Kidney (tissue), 14 donors: Measurements from ENCODE around the gene DERL2. TPM values are rescaled to one million over a fixed set of nuclear protein-coding genes. Genes with fewer than 3 reads are reported as not detected.

Experiments used
- DNase-seq, 5 donors: peaks; one replicate each; pipeline ENCODE4 v3.0.0-alpha.2; 2013 to 2020
- FAIRE-seq: peaks from 2 replicates; lab custom pipeline; 2012; peaks lifted over from hg19 to GRCh38; lab: Jason Lieb, UNC
- H3K27ac ChIP-seq, 2 donors: one replicate each; pipeline ENCODE4 v1.7.0; 2013; ENCODE audit warnings: low read depth in 2 of 2, low read length in 2 of 2, inconsistent platforms in 1 of 2
- H3K27me3 ChIP-seq: one replicate; pipeline ENCODE4 v1.7.1; 2013; ENCODE audit warnings: low read length, inconsistent platforms; ENCODE audit not compliant: control insufficient read depth, insufficient read depth
- H3K36me3 ChIP-seq, 3 donors: one replicate each; pipeline versions ENCODE4 v1.7.0 to v1.7.1; 2013; ENCODE audit warnings: low read length in 3 of 3, control low read depth in 1 of 3, inconsistent platforms in 1 of 3; ENCODE audit not compliant: insufficient read depth in 3 of 3, control insufficient read depth in 2 of 3
- H3K4me1 ChIP-seq, 3 donors: one replicate each; pipeline versions ENCODE4 v1.7.0 to v1.7.1; 2013; ENCODE audit warnings: low read length in 3 of 3, inconsistent platforms in 1 of 3, low read depth in 1 of 3; ENCODE audit not compliant: control insufficient read depth in 2 of 3, insufficient read depth in 2 of 3
- H3K4me3 ChIP-seq, 3 donors: one replicate each; pipeline versions ENCODE4 v1.7.0 to v1.8.1; 2013; ENCODE audit warnings: low read length in 3 of 3, control low read depth in 1 of 3, inconsistent platforms in 1 of 3
- H3K9ac ChIP-seq, 3 donors: one replicate each; pipeline versions ENCODE4 v1.7.0 to v1.7.1; 2013; ENCODE audit warnings: low read length in 3 of 3, control low read depth in 1 of 3, inconsistent platforms in 1 of 3
- H3K9me3 ChIP-seq, 3 donors: one replicate each; pipeline versions ENCODE4 v1.7.0 to v1.7.1; 2013; ENCODE audit warnings: low read length in 3 of 3, control low read depth in 1 of 3, inconsistent platforms in 1 of 3; ENCODE audit not compliant: control insufficient read depth in 2 of 3, insufficient read depth in 1 of 3
- intact Hi-C: fragments of 100-400 bp; cut with DNase I; formaldehyde crosslinking; loops from one replicate; pipeline ENCODE4 v1.11.1; 2022
- polyA plus RNA-seq: library from polyadenylated mRNA; stranded (reverse); fragments of 350-450 nt; fragmentation: Illumina TruSeq; extraction: RNeasy Lipid Tissue Mini Kit (QIAGEN cat#74804); gene quantifications from one replicate; pipeline ENCODE4 v1.2.3, GENCODE V29; 2014; ENCODE audit warnings: low read depth, low replicate concordance; ENCODE audit not compliant: insufficient read depth
- total RNA-seq: library from RNA; stranded (reverse); fragmentation: NEBNext Ultra II Directional; extraction: Animal tissue kit (Norgen Biotek cat#: 25700); gene quantifications from one replicate; pipeline ENCODE4 v1.2.1, GENCODE V29; 2021
- TF ChIP-seq, protein P1 (sequence below): IDR thresholded peaks from 3 replicates; pipeline ENCODE4 v1.5.1; 2012; ENCODE audit warnings: mild to moderate bottlenecking, moderate library complexity, borderline replicate concordance; ENCODE audit not compliant: insufficient read depth; ENCODE audit errors: extremely low read depth
- donor health status: control.
- donor health status: control.
- donor health status: control.
- donor health status: control.
- donor health status: control.
- donor health status: DM: yes; HTN: yes; CAD: no.
- donor health status: Normal renal cell carcinoma (clear cell type).

Gene DERL2
- total and polyA plus RNA-seq, 2 donors from 2014 or later, result 71.5 to 96.0 TPM

DNA sequence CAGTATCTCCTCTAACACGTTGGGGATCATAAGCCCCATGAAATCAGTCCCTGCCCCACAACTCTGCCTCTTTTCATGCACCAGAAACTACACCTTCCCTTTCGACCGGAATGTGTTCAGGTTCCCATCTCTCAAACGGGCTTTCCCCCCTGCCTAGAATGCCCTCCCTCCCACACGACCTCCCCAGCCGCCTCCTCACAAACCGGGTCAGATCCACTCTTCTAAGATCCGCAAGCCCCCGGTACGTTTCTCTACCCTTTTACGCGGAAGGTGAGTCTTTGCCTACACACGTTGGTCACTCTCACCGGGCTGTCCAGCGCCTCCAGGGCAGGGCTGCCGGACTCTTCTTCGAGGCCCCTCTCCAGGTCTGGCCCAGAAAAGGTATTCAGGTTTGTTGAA lies 17.9 kb downstream of the DERL2 start:
- intact Hi-C loops, result no loop called here
- FAIRE-seq, result no peak
- no peak overlapping the region for H3K27ac ChIP-seq

DNA sequence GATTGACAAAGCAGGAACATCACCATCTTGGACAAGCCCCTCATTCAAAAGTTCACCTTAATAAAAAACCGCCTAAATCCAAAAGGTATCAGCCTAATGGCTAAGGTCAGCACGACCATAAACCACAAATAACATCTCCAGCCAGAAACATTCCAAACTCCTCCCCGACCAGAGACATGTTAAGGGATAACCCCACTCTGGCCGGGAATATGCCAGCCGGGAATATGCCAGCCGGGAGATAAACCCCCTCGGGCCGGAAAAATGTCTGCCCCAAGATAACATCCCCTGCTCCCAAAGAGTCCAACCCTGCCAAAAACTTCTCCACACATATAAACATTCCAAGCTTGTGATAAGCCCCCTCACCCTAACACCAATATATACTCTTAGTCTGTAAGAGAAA lies 18.6 kb downstream of the DERL2 start:
- peaks cover 0 to 8% (median 0%) of the 10 kb centered on the region in 3 donors for H3K4me1 ChIP-seq
- H3K36me3 ChIP-seq, result no peaks in the 10 kb centered on the region
- intact Hi-C loops, result no loop called here
- no peaks in the 10 kb centered on the region for H3K27me3 ChIP-seq
- TF ChIP-seq, protein P1, sequence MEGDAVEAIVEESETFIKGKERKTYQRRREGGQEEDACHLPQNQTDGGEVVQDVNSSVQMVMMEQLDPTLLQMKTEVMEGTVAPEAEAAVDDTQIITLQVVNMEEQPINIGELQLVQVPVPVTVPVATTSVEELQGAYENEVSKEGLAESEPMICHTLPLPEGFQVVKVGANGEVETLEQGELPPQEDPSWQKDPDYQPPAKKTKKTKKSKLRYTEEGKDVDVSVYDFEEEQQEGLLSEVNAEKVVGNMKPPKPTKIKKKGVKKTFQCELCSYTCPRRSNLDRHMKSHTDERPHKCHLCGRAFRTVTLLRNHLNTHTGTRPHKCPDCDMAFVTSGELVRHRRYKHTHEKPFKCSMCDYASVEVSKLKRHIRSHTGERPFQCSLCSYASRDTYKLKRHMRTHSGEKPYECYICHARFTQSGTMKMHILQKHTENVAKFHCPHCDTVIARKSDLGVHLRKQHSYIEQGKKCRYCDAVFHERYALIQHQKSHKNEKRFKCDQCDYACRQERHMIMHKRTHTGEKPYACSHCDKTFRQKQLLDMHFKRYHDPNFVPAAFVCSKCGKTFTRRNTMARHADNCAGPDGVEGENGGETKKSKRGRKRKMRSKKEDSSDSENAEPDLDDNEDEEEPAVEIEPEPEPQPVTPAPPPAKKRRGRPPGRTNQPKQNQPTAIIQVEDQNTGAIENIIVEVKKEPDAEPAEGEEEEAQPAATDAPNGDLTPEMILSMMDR, result no peak
- no peak overlapping the region for H3K27ac ChIP-seq
- DNase-seq (peak in 1 of 5 donors; percentile 3), FAIRE-seq (no peak)
- peak overlapping the region in 2 of 3 donors; percentile 71 to 83 for H3K4me3 ChIP-seq
- H3K9ac ChIP-seq, result peak overlapping the region in 1 of 3 donors; percentile 17
- H3K9me3 ChIP-seq, result no peaks in the 10 kb centered on the region

More for the DNA sequence above, 17.9 kb downstream of the DERL2 start:
- H3K4me3 ChIP-seq, result peak overlapping the region; percentile 60 to 83 (median 71)
- peaks cover 0 to 8% (median 0%) of the 10 kb centered on the region in 3 donors for H3K4me1 ChIP-seq
- peaks cover 0 to 4% (median 0%) of the 10 kb centered on the region in 3 donors for H3K36me3 ChIP-seq
- H3K9me3 ChIP-seq, result no peaks in the 10 kb centered on the region
- H3K27me3 ChIP-seq, result no peaks in the 10 kb centered on the region
- TF ChIP-seq, protein P1, result no peak
- H3K9ac ChIP-seq, result peak overlapping the region; percentile 17 to 64 (median 46)
- DNase-seq, result no peak

DNA sequence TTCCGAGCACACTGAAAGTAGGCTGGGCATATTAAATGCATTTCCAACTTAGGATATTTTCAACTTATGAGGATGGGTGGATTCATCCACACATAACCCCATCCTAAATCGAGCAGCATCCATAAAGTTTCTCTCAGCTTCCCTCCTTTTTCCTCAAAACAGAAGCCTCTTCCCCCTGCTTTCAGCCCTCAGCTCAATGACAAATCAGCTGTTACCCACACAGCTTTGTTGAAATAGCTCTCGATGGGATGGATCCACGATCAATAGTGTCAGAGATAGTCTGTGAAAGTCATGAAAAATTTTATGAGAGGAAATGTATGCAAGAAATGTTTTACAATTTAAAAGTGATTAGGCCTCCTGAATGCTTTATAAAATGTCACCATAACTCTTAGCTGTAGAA lies 19.7 kb downstream of the DERL2 start:
- Histone ChIP-seq H3K36me3 (peaks cover 0 to 2% (median 0%) of the 10 kb centered on the region in 3 donors), H3K27ac (no peak overlapping the region), H3K4me1 (peaks cover 0 to 8% (median 0%) of the 10 kb centered on the region in 3 donors), H3K9me3 (no peaks in the 10 kb centered on the region), H3K4me3 (no peak overlapping the region), H3K27me3 (no peaks in the 10 kb centered on the region), H3K9ac (no peak overlapping the region)
- FAIRE-seq (no peak), DNase-seq (no peak)
- TF ChIP-seq, protein P1, result no peak
- intact Hi-C loops, result no loop called here
